ENCODE data around the gene RTRAF. TPM values are rescaled to one million over a fixed set of nuclear protein-coding genes. Genes with fewer than 3 reads are reported as not detected.

The RTRAF gene
- polyA plus RNA-seq, 1 donor from 2014 or later = 119 TPM

DNA sequence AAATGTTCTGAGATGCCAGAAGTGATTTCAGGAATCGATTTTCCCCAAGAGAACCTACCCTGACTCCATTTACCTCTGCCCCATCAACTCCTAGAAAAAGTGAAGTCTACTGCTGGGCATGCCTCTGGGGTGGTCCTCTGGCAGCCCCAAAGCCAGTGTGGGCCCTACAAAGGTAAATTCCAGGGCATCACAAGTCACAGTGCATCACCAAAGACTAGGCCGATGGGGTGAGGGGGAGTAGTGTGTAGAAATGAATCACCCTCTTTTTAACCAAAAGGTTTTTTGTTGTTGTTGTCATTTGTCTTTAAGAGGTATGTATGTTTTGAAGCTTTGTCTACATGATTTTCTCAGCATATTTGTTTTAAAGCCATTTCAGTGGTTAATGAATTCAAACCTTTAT lies 46.4 kb upstream of the RTRAF start:
- no peak overlapping the region for H3K27ac ChIP-seq (ENCODE audit: low read length)
- no peaks in the 10 kb centered on the region for H3K27me3 ChIP-seq (ENCODE audit: insufficient read depth, low read depth, low read length)
- TF ChIP-seq MXI1 (conservative IDR thresholded peaks at IDR 0.05; ENCODE audit: poor library complexity, severe bottlenecking) = no peak
- no peak for TF ChIP-seq TAF1 (IDR thresholded peaks at IDR 0.05; ENCODE audit: low read depth)
- H3K9ac ChIP-seq (ENCODE audit: low read length) = no peak overlapping the region
- H3K4me2 ChIP-seq (ENCODE audit: low read length) = no peak overlapping the region
- no peaks in the 10 kb centered on the region for H3K79me2 ChIP-seq (replicated peaks; ENCODE audit: insufficient read depth, low read length)
- no peak overlapping the region for H2AFZ ChIP-seq (ENCODE audit: low read depth, low read length)
- H3F3A ChIP-seq (ENCODE audit: insufficient read depth, low read length, poor library complexity, severe bottlenecking) = no peaks in the 10 kb centered on the region
- no peaks in the 10 kb centered on the region for H3K36me3 ChIP-seq (ENCODE audit: insufficient read depth, low read length)
- no peaks in the 10 kb centered on the region for H3K9me2 ChIP-seq (ENCODE audit: insufficient read depth, low read length)
- no peak overlapping the region for H3K4me3 ChIP-seq (ENCODE audit: low read length)
- H4K20me1 ChIP-seq (ENCODE audit: insufficient read depth) = no peaks in the 10 kb centered on the region
- H3K9me3 ChIP-seq (ENCODE audit: low read length) = peaks cover 2% of the 10 kb centered on the region

DNA sequence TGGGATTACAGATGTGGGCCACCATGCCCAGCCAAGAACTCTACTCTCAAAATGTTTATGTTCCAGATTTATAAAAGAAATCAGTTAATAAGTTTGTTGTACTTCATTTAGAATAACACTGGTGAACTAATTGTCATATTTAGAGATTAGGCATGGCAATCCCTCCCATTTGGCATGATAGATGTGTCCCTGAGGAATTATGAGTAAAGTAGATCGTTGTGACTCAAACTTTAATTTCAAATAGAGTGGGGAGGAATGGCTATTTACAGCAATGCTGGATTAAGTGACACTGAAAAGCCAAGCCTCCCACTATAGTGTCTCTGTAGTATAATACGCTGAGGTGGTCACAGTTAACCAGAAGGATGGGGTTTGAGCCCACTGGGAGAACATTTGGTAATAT lies 39.3 kb upstream of the RTRAF start:
- no peak overlapping the region for H2AFZ ChIP-seq (ENCODE audit: low read depth, low read length)
- H3K36me3 ChIP-seq (ENCODE audit: insufficient read depth, low read length) = peaks cover 10% of the 10 kb centered on the region
- no peaks in the 10 kb centered on the region for H3K79me2 ChIP-seq (replicated peaks; ENCODE audit: insufficient read depth, low read length)
- no peaks in the 10 kb centered on the region for H3K27me3 ChIP-seq (ENCODE audit: insufficient read depth, low read depth, low read length)
- TF ChIP-seq RAD21 (conservative IDR thresholded peaks at IDR 0.05) (no peak), EZH2 (IDR thresholded peaks at IDR 0.05; ENCODE audit: borderline replicate concordance, insufficient read depth, low read length, poor library complexity, severe bottlenecking) (no peak), SMC3 (conservative IDR thresholded peaks at IDR 0.05; ENCODE audit: poor library complexity) (no peak), MXI1 (conservative IDR thresholded peaks at IDR 0.05; ENCODE audit: poor library complexity, severe bottlenecking) (no peak), TAF1 (IDR thresholded peaks at IDR 0.05; ENCODE audit: low read depth) (no peak), EP300 (conservative IDR thresholded peaks at IDR 0.05; ENCODE audit: poor library complexity, severe bottlenecking) (no peak), POLR2AphosphoS5 (IDR thresholded peaks at IDR 0.05) (no peak)
- TF ChIP-seq, protein P1, sequence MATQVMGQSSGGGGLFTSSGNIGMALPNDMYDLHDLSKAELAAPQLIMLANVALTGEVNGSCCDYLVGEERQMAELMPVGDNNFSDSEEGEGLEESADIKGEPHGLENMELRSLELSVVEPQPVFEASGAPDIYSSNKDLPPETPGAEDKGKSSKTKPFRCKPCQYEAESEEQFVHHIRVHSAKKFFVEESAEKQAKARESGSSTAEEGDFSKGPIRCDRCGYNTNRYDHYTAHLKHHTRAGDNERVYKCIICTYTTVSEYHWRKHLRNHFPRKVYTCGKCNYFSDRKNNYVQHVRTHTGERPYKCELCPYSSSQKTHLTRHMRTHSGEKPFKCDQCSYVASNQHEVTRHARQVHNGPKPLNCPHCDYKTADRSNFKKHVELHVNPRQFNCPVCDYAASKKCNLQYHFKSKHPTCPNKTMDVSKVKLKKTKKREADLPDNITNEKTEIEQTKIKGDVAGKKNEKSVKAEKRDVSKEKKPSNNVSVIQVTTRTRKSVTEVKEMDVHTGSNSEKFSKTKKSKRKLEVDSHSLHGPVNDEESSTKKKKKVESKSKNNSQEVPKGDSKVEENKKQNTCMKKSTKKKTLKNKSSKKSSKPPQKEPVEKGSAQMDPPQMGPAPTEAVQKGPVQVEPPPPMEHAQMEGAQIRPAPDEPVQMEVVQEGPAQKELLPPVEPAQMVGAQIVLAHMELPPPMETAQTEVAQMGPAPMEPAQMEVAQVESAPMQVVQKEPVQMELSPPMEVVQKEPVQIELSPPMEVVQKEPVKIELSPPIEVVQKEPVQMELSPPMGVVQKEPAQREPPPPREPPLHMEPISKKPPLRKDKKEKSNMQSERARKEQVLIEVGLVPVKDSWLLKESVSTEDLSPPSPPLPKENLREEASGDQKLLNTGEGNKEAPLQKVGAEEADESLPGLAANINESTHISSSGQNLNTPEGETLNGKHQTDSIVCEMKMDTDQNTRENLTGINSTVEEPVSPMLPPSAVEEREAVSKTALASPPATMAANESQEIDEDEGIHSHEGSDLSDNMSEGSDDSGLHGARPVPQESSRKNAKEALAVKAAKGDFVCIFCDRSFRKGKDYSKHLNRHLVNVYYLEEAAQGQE (IDR thresholded peaks at IDR 0.05; ENCODE audit: borderline replicate concordance) = no peak
- TF ChIP-seq, protein P2, sequence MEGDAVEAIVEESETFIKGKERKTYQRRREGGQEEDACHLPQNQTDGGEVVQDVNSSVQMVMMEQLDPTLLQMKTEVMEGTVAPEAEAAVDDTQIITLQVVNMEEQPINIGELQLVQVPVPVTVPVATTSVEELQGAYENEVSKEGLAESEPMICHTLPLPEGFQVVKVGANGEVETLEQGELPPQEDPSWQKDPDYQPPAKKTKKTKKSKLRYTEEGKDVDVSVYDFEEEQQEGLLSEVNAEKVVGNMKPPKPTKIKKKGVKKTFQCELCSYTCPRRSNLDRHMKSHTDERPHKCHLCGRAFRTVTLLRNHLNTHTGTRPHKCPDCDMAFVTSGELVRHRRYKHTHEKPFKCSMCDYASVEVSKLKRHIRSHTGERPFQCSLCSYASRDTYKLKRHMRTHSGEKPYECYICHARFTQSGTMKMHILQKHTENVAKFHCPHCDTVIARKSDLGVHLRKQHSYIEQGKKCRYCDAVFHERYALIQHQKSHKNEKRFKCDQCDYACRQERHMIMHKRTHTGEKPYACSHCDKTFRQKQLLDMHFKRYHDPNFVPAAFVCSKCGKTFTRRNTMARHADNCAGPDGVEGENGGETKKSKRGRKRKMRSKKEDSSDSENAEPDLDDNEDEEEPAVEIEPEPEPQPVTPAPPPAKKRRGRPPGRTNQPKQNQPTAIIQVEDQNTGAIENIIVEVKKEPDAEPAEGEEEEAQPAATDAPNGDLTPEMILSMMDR (IDR thresholded peaks at IDR 0.05; ENCODE audit: poor library complexity, severe bottlenecking) = no peak
- no peaks in the 10 kb centered on the region for H3K9me2 ChIP-seq (ENCODE audit: insufficient read depth, low read length)
- H3K9ac ChIP-seq (ENCODE audit: low read length) = no peak overlapping the region
- H4K20me1 ChIP-seq (ENCODE audit: insufficient read depth) = no peaks in the 10 kb centered on the region
- no peak overlapping the region for H3K4me2 ChIP-seq (ENCODE audit: low read length)
- H3K27ac ChIP-seq (ENCODE audit: low read length) = no peak overlapping the region
- H3F3A ChIP-seq (ENCODE audit: insufficient read depth, low read length, poor library complexity, severe bottlenecking) = no peaks in the 10 kb centered on the region
- H3K9me3 ChIP-seq (ENCODE audit: low read length) = peaks cover 3% of the 10 kb centered on the region
- H3K4me3 ChIP-seq (ENCODE audit: low read length) = no peak overlapping the region

DNA sequence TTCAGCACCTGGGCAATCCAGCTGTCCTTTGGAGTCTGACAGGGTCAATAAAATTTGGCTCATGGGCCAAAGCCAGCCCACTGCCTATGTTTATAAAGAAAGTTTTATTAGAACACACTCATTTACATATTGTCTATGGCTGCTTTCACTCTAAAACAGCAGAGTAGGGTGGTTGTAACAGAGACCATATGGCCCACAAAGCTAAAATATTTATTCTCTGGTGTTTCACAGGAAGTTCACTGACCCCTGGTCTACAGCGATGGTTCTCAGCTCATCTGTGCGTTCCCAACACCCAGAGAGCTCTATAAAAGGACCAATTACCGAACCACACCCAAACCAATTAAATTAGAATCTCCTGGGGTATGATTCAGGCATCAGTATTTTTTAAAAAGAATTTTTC lies 37.7 kb upstream of the RTRAF start:
- Histone ChIP-seq H3K79me2 (replicated peaks; ENCODE audit: insufficient read depth, low read length) (no peaks in the 10 kb centered on the region), H4K20me1 (ENCODE audit: insufficient read depth) (no peaks in the 10 kb centered on the region), H3K27me3 (ENCODE audit: insufficient read depth, low read depth, low read length) (no peaks in the 10 kb centered on the region), H3K9ac (ENCODE audit: low read length) (no peak overlapping the region), H3K36me3 (ENCODE audit: insufficient read depth, low read length) (peaks cover 19% of the 10 kb centered on the region), H3K9me3 (ENCODE audit: low read length) (peaks cover 3% of the 10 kb centered on the region), H3K4me3 (ENCODE audit: low read length) (no peak overlapping the region), H3K27ac (ENCODE audit: low read length) (no peak overlapping the region), H3K4me2 (ENCODE audit: low read length) (no peak overlapping the region), H2AFZ (ENCODE audit: low read depth, low read length) (no peak overlapping the region), H3K9me2 (ENCODE audit: insufficient read depth, low read length) (no peaks in the 10 kb centered on the region), H3F3A (ENCODE audit: insufficient read depth, low read length, poor library complexity, severe bottlenecking) (no peaks in the 10 kb centered on the region)
- TF ChIP-seq, protein P2 (IDR thresholded peaks at IDR 0.05; ENCODE audit: poor library complexity, severe bottlenecking) = no peak
- no peak for TF ChIP-seq EP300 (conservative IDR thresholded peaks at IDR 0.05; ENCODE audit: poor library complexity, severe bottlenecking)
- TF ChIP-seq SMC3 (conservative IDR thresholded peaks at IDR 0.05; ENCODE audit: poor library complexity) = no peak

Measured in neural cell (in vitro differentiated cells).